HG03196 (cell line): ENCODE data around the gene LYZL1.
"Not testable (repeated sequence)": the region's sequence is repeated elsewhere in the genome, so short reads cannot be mapped to it uniquely, and the experiment has no call there.

Experiments used
- ATAC-seq: cut with Tn5 transposase; IDR thresholded peaks from one replicate; pipeline ENCODE4 v1.9.1; 2021; ENCODE audit not compliant: unreplicated experiment

Gene LYZL1

DNA sequence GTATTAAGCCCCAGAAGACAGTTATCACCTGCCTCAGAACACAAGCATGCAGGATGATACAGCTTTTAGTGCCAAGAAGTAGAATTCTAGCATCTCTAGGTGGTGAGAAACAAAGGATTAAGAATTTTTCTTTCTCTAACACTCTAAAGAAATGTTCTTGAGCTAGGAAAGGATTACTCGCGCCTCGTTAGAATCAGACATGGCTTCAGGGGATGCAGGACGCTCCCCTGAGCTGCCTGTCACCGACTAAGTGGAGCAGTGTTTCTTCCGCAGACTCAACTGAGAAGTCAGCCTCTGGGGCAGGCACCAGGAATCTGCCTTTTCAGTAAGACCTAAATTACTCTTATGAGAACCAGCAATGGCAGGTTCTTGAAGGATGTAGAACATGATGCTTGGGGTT, at the start of gene LYZL1:
LYZL1 (plus strand) TSS at position 165 of the 400 bp plus-strand sequence. CDS start 2,798 bp downstream, outside the sequence.
- not testable (repeated sequence) for ATAC-seq

DNA sequence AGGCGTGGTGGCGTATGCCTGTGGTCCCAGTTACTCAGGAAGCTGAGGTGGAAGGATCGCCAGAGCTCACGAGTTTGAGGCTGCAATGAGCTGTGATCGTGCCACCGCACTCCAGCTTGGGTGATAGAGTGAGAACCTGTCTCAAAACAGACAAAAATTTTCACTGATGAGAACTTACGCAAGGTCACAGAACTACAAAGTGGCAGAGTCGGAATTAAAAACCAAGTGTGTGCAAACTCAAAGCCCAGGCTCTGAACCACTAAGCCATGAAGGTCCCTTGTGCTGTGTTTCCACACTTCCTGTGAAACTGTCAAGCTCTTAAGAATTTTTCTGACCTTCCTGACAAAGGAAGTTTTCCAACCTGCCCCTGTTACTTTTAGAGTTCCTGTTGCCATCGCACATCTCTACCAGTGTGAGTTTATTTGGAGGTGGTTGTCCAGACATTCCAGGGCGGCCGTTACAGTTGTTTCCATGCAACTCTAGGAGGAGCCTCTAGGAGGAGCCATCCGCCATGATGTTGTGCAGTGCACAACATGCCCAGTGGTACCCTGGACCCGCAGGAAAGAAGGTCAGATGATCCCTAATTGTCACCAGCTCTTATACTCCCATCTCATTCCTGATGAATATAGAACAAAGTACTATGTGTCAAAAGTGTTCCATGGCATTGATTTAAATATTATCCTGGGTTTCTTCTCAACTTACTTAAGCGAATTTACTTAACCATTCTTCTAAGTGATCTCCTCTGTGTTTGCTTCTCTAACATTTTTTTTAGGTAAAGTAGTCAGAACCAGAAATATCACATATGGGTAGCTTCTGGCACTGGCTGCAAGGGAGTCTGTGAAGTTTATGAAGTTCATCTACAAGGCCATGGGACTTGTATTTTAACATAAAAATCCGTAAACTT, 49.0 kb upstream of the LYZL1 start:
- ATAC-seq: no peak

DNA sequence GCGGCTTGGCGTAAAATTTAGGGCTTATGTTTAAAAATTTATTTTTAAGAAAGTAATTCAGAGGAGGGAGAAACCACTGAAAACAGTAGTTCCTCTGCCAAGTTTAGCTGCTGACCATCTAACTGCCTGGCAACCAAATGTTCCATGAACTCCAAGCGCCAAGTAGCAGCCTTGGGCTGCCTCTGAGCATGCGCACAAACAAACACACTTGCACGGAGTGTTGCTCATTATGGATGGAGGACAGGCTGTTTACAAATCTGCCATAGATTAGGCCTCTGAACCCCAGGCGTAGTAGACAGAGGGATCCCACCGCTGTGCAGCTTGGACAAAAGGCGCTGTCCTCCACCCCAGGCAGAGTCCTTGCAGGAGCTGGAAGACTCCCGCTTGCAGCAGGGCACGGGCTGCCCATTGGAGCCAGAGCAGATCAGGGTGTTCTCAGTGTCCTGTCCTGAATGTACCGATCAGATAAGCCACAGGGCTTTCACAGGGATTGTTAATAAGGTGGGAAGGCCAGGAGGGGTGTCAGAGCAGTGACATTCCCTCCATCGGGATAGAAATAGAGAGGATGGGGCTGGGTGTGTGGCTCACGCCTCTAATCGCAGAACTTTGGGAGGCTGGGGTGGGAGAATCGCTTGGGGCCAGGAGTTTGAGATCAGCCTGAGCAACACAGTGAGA, 47.7 kb upstream of the LYZL1 start:
- ATAC-seq: no peak

DNA sequence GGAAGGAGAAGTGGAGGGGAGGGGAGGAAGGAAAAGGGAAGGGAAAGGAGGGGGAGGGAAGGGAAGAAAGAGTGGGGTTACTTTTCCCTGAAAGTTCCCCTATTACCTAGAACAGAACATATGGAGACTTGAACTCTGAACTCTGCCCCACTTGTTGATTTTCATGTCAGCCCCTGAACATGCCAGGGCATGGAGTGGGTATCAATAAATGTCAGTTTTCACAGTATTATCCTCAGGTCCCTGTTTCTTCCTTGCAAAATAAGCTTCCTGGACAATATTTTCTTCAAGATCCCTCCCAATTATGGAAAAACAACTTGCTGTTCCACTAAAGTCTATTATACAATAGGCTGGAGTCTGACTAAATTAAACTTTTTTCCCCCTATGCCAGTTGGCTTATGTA, 46.9 kb upstream of the LYZL1 start:
- no peak for ATAC-seq

DNA sequence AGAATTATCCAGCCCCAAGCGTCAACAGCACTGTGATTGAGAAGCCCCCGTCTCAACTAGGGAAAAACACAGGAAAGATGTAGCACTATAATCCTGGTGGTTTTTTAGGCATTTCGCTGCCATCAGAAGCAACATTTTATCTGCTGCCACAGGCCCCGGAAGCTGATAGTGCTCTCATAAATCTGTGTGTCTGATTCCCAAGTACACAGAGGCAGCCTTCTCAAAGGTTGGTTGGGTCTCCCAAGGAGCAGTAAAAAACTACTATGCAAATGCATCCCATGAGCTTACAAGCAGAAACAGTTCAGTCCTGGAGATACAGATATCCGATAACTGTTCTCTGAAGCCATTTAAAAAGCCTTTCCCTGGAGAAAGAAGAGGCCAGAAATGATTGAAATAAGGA, 45.8 kb upstream of the LYZL1 start:
- no peak for ATAC-seq

DNA sequence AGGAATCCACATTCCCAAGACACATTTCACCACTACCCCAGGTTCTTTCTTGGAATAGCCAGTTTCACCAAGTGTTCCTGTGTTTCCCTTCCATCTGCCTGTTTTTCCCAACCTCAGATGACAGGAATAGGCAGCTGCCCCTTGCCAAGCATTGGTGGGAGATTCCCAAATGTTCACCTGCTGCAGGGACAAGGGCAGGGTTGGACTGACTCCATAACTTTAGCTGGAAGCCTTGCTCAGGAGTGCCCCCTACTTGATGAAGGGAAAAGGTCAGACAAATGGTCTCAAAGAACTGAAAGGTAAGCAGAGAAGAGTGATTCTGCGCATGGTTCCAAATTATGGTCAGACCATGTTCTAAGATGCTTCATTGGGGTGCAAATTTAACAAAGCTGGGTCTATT, 45.1 kb upstream of the LYZL1 start:
- ATAC-seq: no peak

DNA sequence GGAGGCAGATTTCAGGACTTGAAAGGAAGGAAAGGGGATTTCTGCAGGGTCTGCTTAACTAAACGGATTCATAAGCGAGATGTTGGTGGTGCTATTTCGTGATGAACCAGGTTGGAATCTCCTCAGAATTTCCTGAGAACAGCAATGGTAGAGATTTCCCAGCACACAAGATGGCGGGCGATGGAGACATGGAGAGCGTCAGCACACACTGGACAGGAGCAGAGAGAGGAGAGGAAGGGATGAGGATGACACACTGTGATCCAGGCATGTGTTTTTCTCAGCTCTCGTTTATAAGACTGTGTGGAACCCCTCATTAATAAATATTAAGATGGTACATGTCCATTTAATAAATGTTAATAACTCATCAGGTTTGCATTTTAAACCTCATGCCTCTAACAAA, 43.9 kb upstream of the LYZL1 start:
- ATAC-seq: no peak

DNA sequence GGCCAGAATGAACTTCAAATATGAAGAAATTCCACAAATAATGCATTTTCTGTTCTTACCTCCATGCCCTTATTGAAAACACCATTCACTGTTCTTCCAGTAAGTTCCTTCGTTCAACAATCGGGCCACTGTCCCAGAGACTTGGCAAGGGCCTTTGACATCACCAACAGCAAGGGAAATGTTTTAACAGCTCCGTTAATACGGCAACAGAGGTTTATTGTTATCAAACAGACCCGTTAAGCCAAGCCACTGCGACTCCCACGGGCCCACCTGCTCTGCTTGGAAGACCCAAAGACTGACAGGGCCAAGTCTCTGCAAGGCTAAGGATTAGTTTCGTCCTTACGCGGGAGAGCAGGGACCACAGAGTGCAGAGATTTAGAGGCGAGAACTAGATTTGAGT, 43.4 kb upstream of the LYZL1 start:
- no peak for ATAC-seq

DNA sequence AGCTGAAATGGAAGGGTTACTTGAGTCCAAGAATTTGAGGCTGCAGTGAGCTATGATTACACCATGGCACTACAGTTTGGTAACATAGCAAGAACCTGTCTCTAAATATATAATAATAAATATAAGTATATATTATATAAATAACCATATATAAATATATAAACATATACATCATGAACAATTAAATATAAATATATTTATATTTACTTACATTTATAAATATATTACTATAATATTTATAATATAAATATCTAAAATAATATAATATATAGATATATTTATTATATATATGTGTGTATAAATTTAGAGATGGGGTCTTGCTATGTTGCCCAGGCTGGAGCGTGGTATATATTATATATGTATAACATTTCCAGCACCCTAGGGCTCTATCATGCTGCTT, 42.4 kb upstream of the LYZL1 start:
- no peak for ATAC-seq

DNA sequence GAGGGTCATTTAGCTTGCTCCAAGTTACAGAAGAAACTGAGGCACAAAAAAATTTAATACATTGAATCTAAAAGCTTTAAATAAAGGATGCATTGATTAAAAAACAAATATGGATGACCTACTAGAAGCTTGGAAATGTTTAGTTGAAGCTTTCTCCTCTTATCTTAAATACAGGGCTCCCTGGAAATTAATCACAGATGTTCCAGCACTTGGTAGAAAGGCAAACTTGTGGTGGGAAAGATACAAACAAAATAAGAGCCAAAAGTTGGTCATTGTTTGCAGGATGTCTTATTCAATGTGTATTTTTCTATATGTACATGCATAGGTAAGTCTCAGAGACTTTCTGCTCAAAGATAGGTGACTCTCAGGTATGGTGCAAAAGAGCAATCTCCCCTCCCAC, 40.7 kb upstream of the LYZL1 start:
- ATAC-seq: no peak

DNA sequence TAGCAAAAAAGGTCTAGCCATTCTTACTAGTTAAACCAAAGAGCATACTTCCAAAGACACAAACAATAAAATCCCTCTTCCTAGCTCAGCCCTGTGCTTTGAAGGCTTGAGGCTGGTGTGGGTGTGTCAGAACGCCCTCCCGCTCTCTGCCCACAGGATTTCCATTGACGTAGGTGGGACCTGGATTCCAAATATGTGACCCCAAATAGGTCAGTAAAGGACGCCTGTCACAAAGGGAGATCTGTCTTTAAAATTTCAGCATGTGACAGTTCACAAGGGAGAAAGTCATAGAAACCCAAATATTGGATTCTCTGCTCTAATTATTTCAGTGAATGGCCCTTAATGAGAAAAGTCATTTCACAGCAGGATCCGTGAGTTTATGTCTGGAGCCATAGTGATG, 39.9 kb upstream of the LYZL1 start:
- ATAC-seq: no peak

DNA sequence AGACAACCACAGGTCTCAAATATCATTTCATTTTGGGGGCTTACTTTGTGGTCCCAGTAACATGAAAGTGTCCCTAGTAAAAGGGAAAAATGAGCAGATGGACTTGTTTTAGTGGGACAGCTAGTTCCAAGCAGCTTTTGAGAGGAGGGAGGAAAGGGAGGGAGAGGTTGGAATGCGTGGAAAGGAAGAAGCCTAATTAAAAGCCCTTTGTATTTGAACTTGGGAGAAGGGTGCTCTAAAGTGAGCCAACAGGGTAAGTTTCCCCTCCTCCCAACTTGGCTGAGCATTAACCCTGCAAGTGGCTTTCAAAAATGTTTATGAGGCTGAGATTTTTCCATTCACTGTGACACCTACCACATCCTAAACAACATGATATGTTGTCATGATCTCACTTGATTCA, 38.8 kb upstream of the LYZL1 start:
- no peak for ATAC-seq

DNA sequence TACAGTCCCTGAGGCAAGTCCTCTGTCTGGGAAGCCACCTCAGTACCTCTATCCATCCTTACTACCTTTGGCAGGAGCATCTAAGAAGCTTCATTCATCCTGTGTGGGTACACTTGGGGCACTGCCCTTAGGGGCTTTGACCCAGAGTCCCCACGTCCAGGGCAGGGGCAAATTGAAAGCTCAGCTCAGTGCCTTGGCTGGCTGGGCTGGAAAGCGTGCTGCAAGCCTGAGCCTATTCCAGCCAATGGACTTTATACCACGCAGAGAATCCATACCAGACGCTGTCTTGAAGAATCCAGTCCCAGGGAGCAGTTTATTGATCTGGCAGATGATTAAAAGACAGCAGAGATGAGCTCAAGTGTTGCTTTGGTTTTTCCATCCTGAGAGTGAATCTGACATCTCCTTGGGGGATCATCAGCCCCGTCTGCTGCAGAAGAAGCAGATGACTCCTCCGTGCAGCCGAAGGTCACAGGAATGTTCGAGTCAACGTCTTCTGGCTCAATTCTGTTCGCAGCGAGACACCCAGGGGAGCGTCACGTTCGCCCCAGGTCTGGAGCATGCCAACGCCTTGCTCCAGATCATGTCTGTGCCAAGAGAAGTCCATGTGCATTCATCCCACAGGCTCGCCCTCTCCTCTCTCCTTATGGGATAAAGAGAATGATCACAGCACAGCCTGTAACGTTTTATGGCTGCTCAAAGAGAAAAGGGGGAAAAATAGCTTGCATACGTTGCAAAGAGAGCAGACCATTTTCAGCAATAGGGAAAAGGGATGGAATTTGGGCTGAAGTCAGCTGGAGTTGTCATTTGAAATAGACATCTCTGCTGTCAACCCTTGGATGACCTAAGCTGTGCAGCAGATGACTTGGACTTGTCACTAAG, 35.8 kb upstream of the LYZL1 start:
- ATAC-seq: no peak

DNA sequence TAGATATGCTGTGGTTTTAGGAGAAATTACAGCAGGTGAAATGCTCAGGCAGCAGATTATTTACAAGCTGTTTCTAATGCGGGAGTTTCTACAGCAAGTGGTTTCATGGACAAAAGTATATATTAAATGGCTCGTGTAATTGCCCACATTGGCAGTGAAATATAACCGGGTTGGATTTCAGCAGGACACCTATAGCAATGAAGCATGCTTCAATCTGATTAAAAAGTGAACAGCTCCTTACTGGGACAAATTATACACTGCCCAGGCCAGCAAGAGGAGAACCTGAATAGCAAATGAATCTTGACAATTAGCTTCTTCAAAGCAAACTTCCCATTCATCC, 35.2 kb upstream of the LYZL1 start:
- ATAC-seq: no peak

DNA sequence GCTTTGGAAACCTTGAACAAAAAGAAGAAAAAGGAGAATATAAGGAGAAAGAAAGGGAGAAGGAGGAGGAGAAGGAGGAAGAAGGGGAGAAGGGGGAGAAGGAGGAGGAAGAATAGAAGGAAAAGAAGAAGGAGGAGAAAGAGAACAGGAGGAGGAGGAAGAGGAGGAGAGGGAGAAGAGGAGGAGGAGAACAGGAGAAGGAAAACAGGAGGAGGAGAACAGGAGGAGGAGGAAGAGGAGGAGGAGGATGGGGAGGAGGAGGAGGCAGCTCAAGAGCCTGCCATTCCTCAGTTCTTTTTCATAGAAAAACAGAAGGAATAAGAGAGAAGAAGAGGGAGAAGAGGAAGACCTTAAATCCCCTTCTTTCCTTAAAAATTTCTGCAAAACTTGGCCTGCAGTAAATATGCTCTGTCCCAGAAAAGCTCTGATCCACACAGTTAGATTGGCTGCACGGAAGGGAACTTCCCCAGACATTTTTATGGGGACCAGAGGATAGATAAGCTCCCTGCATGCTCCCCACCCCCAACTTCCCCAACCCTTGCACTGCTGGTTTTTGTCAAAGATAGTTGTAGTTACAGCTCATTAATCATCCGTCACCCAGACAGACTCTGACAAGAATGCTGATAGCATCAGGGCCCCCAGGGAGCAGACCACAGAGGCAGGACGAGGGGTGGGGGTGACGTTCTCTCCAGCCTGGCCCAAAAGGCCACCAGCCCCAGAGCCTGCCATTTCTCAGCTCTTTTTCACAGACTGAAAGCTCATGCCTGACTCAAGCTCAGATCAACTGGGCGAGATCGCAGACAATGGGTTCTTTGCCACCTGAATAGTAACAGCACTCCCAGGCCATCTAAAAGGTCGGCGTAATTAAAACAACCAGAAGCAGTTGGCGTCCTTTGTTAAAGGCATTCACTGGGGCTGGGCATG, 34.5 kb upstream of the LYZL1 start:
- no peak for ATAC-seq

DNA sequence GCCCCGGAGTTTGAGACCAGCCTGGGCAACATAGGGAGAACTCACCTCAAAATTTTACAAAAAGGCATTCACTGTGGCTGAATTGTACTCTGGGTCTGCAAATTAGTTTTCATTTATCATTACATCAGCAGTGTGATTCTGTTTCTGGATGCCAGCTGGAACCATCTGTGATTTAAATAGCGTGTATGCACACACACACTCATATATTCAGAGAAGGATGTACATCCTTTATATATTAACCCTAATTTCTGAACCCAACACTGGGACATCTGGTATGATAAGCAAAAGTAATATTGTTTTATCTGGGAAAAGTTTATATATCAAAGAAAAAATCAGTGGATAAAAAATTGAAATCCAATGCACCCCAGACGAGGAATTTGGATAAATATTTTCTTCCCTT, 33.8 kb upstream of the LYZL1 start:
- no peak for ATAC-seq

DNA sequence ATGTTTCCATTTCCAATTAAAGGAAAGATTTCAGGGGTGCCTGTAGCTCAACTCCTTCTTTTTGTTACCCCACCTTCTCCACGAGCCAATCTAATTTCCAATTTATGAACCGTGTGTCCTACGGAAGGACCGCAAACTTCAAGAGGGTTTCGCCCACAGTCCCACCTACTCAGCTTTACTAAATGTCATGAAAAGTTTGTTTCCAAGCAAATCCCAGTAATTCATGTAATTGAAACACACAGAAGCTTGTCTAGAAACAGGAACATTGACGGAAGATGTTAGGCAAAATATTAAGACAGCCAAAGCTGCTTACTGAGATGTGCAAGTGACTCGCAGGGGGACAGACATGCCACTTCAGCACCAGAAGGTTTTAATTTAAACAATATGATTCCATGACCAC, 32.9 kb upstream of the LYZL1 start:
- no peak for ATAC-seq

DNA sequence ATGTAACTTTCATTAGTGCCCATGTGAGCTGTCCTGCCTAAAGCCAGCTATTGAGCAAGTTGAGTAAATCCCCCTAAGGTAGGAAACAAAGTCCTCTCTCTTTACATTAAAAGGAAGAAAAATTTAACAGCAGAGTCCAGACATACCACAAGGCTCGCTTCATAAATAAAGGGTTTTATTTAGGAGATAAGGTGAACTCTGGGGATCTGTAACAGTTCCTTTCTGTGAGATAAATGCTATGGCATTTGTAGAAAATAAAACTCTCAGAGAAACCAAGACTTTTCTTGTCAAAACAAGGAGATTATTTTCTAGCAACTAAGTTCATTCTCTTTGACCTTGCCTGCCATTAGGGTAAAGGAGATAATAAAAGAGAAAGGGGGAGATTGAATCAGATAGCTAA, 32.3 kb upstream of the LYZL1 start:
- ATAC-seq: no peak

DNA sequence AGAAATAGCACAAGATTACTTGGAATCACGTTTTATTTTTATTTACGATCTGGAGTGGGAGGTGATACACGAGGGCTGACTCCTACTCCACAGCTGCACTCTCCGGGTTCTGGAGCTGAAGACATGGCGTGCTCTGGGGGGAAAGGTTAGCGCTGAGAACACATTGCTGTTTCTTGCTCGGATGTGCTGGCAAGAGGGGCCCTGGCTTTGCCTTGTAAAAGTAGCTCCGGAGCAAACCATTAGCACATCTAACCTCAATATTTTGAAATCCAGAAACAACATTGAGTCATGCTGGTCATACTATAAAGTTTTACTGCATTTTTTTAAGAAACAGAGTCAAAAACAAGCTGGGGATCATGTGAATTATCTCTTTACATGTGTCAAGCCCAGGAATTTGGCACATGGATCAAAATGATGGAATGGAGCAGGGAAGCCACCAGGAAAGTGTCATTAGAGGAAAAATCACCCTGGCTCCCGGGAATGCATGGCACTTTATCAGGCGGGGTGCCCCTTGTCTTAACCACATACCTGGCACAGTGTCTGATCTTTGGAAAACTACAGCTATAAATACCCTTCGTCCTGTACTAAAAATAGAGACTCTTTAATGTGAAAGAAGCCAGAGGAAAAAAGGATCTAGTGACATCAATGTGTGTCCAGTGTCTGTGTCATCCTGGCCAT, 31.6 kb upstream of the LYZL1 start:
- no peak for ATAC-seq

DNA sequence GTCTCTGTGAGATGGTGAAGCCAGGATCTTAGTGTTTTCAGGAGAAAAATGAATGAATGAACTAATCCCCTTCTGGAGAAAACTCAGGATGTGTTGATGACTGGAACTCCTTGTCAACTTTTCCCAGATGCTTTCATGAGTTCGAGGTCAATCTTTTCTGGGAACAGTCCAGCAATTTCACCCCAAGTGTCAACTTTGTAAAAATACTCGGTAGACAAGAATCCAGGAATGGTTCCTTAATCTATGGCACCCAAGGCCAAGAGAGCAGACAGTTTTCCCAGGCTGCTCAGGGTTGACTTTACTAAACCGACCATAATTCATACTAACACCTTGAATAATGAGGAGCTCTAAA, 31.1 kb upstream of the LYZL1 start:
- no peak for ATAC-seq
